ENCODE measurements around the gene HS6ST1.

HS6ST1 gene

DNA sequence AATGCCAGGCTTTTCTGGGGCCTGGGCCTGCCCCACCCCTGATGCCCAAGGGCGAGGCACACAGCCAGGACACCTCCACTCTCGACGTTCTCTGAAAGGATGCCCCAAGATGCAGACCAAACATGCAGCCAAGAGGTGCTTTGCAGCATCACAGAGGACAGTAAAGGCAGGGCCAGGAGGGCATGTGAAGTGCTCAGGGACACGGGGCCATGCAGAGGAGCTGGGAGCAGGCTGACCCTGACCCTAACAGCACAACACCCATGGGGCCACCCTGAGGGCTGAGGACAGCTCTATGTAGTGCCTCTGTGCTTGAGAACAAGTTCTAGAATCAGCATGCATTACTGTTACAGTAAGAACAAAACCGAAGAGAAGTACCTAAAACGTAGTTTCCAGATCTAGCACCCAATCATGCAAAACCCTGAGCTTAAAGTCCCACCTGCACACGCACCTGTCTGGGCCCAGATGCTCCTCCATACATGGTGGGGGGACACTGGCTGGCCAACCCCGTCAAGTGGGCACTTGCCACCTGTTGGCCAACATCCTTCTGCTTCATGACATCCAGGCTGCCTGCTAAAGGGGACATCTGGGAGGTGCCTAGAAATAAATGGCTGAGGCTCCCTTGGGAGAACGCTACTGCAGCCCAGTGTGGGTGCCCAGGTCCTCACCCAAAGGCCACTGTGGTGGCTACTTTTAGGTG, 15.4 kb downstream of the HS6ST1 start:
- Histone ChIP-seq H3K14ac (ENCODE audit: low read length in 2 of 2) (peak overlapping the region in 1 of 2 experiments; percentile 8), H3K27ac (ENCODE audit: low read length, poor library complexity, severe bottlenecking) (no peak overlapping the region), H3K36me3 (ENCODE audit: control insufficient read depth in 1 of 2, insufficient read depth in 2 of 2, low read depth in 1 of 2, low read length in 2 of 2) (peaks cover 0 to 20% of the 10 kb centered on the region in 2 experiments), H3K4ac (ENCODE audit: low read depth in 1 of 2, low read length in 2 of 2) (peak overlapping the region; percentile 42 to 52), H2AFZ (ENCODE audit: low read depth, low read length) (no peak overlapping the region), H3K4me2 (ENCODE audit: low read length, poor library complexity, severe bottlenecking) (no peak overlapping the region), H3K18ac (ENCODE audit: low read depth in 1 of 2, low read length in 2 of 2) (peak overlapping the region; percentile 63 to 87), H2BK120ac (ENCODE audit: low read depth, low read length) (no peak overlapping the region), H4K8ac (ENCODE audit: low read length) (peak overlapping the region; percentile 38), H2BK15ac (ENCODE audit: low read depth, poor library complexity, severe bottlenecking) (peak overlapping the region; percentile 17), H3K4me1 (ENCODE audit: control insufficient read depth, insufficient read depth, low read depth, low read length) (peaks cover 58% of the 10 kb centered on the region), H2BK12ac (ENCODE audit: low read length in 2 of 2) (peak overlapping the region; percentile 45 to 76), H3K9me3 (ENCODE audit: control insufficient read depth, low read length) (no peaks in the 10 kb centered on the region), H3K27me3 (ENCODE audit: control insufficient read depth in 1 of 2, insufficient read depth in 1 of 2, low read length in 2 of 2) (no peaks in the 10 kb centered on the region), H4K91ac (ENCODE audit: low read length) (peak overlapping the region; percentile 40), H3K9ac (ENCODE audit: low read length) (no peak overlapping the region), H2AK5ac (ENCODE audit: low read length, severe bottlenecking) (no peak overlapping the region), H3K79me1 (replicated peaks; ENCODE audit: low read length, poor library complexity, severe bottlenecking) (peaks cover 46% of the 10 kb centered on the region), H2BK5ac (ENCODE audit: low read depth, low read length, poor library complexity, severe bottlenecking) (no peak overlapping the region), H3K4me3 (ENCODE audit: insufficient read depth in 1 of 2, low read depth in 1 of 2, low read length in 2 of 2) (no peak overlapping the region), H3K23ac (ENCODE audit: low read length in 2 of 2) (peak overlapping the region in 1 of 2 experiments; percentile 2)
- no peak for DNase-seq
- 90% methylated on average over 9 of the region's 9 CpGs for WGBS

DNA sequence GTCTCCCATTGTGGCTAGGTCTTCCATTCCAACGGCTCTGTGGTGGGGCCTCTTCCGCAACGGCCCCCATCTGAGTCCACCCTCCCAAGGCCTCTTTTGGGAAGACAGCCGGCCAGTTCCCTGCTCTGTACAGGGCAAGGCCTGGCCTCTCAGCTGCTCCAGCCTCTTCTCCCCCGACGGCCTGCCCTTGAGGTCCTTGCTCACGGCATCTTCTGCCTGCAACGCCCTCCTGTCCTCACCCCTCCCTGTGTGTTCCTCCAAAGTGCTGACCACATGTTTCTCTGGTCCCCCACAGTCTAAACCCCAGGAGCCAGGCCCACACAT, 16.0 kb downstream of the HS6ST1 start:
- peak overlapping the region; percentile 83 for H4K91ac ChIP-seq (ENCODE audit: low read length)
- WGBS: 86% methylated on average over 8 of the region's 8 CpGs

DNA sequence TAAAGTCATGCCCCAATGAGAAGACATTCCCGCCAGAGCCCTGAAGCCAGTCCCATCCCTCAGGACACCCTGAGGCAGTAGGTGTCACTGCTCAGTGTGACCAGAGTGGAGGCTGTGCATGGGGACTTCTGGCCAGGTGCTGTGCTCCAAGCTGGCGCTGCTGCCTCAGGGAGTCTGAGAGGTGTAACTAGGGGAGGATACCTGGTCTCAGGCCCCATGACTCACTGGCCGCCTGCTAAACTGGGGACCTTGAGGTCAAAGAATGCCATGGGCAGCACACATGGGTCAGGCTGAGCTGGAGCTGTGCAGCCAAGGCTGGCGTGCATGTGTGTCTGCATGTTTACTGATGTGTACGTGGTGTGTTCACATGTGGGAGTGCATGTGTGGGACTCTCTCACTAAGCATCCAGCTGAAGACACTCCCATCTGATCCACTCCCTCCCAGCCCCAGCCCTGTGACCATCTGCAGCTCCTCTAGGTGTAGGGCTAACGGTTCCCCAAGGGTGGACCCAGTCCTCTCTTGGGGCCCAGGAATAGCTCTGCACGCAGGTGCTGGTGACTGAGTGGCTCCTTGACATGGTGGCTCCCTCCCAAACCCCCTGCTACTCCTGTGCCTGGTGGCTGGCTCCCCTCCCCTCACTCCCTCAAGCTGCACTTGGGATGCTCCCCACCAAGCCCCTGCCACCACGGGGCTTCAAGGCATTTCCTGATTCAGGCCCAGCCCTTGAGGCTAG, 16.5 kb downstream of the HS6ST1 start:
- peak overlapping the region; percentile 35 for H4K8ac ChIP-seq (ENCODE audit: low read length)
- H3K14ac ChIP-seq (ENCODE audit: low read length in 2 of 2): peak overlapping the region in 1 of 2 experiments; percentile 63
- peak overlapping the region; percentile 44 to 85 for H3K4ac ChIP-seq (ENCODE audit: low read depth in 1 of 2, low read length in 2 of 2)
- no peak overlapping the region for H2BK5ac ChIP-seq (ENCODE audit: low read depth, low read length, poor library complexity, severe bottlenecking)
- peak overlapping the region; percentile 16 for H3K9ac ChIP-seq (ENCODE audit: low read length)
- peak overlapping the region; percentile 17 for H2BK15ac ChIP-seq (ENCODE audit: low read depth, poor library complexity, severe bottlenecking)
- H3K9me3 ChIP-seq (ENCODE audit: control insufficient read depth, low read length): no peaks in the 10 kb centered on the region
- no peak for DNase-seq
- peak overlapping the region; percentile 87 to 91 for H3K18ac ChIP-seq (ENCODE audit: low read depth in 1 of 2, low read length in 2 of 2)
- H3K4me3 ChIP-seq (ENCODE audit: insufficient read depth in 1 of 2, low read depth in 1 of 2, low read length in 2 of 2): no peak overlapping the region
- H2BK12ac ChIP-seq (ENCODE audit: low read length in 2 of 2): peak overlapping the region; percentile 76 to 80
- WGBS: 90% methylated on average over 6 of the region's 8 CpGs
- no peak overlapping the region for H3K4me2 ChIP-seq (ENCODE audit: low read length, poor library complexity, severe bottlenecking)
- H4K91ac ChIP-seq (ENCODE audit: low read length): peak overlapping the region; percentile 84
- no peak overlapping the region for H2AFZ ChIP-seq (ENCODE audit: low read depth, low read length)
- no peak overlapping the region for H3K27ac ChIP-seq (ENCODE audit: low read length, poor library complexity, severe bottlenecking)
- peaks cover 56% of the 10 kb centered on the region for H3K4me1 ChIP-seq (ENCODE audit: control insufficient read depth, insufficient read depth, low read depth, low read length)
- peaks cover 0 to 15% of the 10 kb centered on the region in 2 experiments for H3K36me3 ChIP-seq (ENCODE audit: control insufficient read depth in 1 of 2, insufficient read depth in 2 of 2, low read depth in 1 of 2, low read length in 2 of 2)
- H2BK120ac ChIP-seq (ENCODE audit: low read depth, low read length): peak overlapping the region; percentile 2
- peak overlapping the region; percentile 23 for H2AK5ac ChIP-seq (ENCODE audit: low read length, severe bottlenecking)
- no peaks in the 10 kb centered on the region for H3K27me3 ChIP-seq (ENCODE audit: control insufficient read depth in 1 of 2, insufficient read depth in 1 of 2, low read length in 2 of 2)
- H3K23ac ChIP-seq (ENCODE audit: low read length in 2 of 2): peak overlapping the region in 1 of 2 experiments; percentile 1
- peaks cover 38% of the 10 kb centered on the region for H3K79me1 ChIP-seq (replicated peaks; ENCODE audit: low read length, poor library complexity, severe bottlenecking)

More for the DNA sequence above, 16.0 kb downstream of the HS6ST1 start:
- Histone ChIP-seq H3K14ac (ENCODE audit: low read length in 2 of 2) (peak overlapping the region in 1 of 2 experiments; percentile 23), H3K4me3 (ENCODE audit: insufficient read depth in 1 of 2, low read depth in 1 of 2, low read length in 2 of 2) (no peak overlapping the region), H3K4me1 (ENCODE audit: control insufficient read depth, insufficient read depth, low read depth, low read length) (peaks cover 58% of the 10 kb centered on the region), H3K27ac (ENCODE audit: low read length, poor library complexity, severe bottlenecking) (no peak overlapping the region), H3K4ac (ENCODE audit: low read depth in 1 of 2, low read length in 2 of 2) (peak overlapping the region; percentile 34 to 52), H3K27me3 (ENCODE audit: control insufficient read depth in 1 of 2, insufficient read depth in 1 of 2, low read length in 2 of 2) (no peaks in the 10 kb centered on the region), H4K8ac (ENCODE audit: low read length) (peak overlapping the region; percentile 38), H3K23ac (ENCODE audit: low read length in 2 of 2) (peak overlapping the region in 1 of 2 experiments; percentile 2), H3K9me3 (ENCODE audit: control insufficient read depth, low read length) (no peaks in the 10 kb centered on the region), H3K18ac (ENCODE audit: low read depth in 1 of 2, low read length in 2 of 2) (peak overlapping the region; percentile 63 to 87), H2BK12ac (ENCODE audit: low read length in 2 of 2) (peak overlapping the region; percentile 76 to 80), H3K79me1 (replicated peaks; ENCODE audit: low read length, poor library complexity, severe bottlenecking) (peaks cover 44% of the 10 kb centered on the region), H2BK15ac (ENCODE audit: low read depth, poor library complexity, severe bottlenecking) (peak overlapping the region; percentile 17), H3K4me2 (ENCODE audit: low read length, poor library complexity, severe bottlenecking) (no peak overlapping the region), H3K36me3 (ENCODE audit: control insufficient read depth in 1 of 2, insufficient read depth in 2 of 2, low read depth in 1 of 2, low read length in 2 of 2) (peaks cover 0 to 16% of the 10 kb centered on the region in 2 experiments), H2AFZ (ENCODE audit: low read depth, low read length) (no peak overlapping the region), H3K9ac (ENCODE audit: low read length) (no peak overlapping the region), H2AK5ac (ENCODE audit: low read length, severe bottlenecking) (no peak overlapping the region), H2BK120ac (ENCODE audit: low read depth, low read length) (peak overlapping the region; percentile 2), H2BK5ac (ENCODE audit: low read depth, low read length, poor library complexity, severe bottlenecking) (no peak overlapping the region)
- no peak for DNase-seq

DNA sequence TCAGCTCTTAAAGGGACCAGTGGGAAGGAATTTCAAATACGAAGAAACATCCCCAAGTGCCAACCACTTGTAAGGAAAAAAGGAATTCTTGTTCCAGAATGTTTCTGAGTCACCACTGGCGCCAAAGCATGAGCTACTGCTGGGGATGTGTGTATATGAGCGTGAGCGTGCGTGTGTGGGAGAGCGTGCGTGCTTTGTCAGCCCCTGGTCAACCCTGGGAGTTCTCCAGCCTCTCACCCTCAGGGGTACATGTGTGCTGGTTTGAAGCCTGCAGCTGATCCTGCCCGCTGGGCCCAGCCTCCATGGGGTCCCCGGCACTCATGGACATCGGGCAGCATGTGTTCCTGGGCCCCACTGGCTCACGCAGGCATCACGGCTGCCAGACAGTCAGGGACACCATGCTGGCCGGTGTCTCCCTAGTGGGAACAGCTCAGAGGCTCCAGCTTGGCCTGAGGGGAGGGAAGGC, 17.1 kb downstream of the HS6ST1 start:
- peak overlapping the region; percentile 76 for H2BK15ac ChIP-seq (ENCODE audit: low read depth, poor library complexity, severe bottlenecking)
- peak overlapping the region; percentile 43 to 88 for H2BK12ac ChIP-seq (ENCODE audit: low read length in 2 of 2)
- H3K36me3 ChIP-seq (ENCODE audit: control insufficient read depth in 1 of 2, insufficient read depth in 2 of 2, low read depth in 1 of 2, low read length in 2 of 2): peaks cover 0 to 12% of the 10 kb centered on the region in 2 experiments
- no peak overlapping the region for H2BK5ac ChIP-seq (ENCODE audit: low read depth, low read length, poor library complexity, severe bottlenecking)
- 48% methylated on average over 12 of the region's 13 CpGs for WGBS
- peak overlapping the region; percentile 24 to 85 for H3K4ac ChIP-seq (ENCODE audit: low read depth in 1 of 2, low read length in 2 of 2)
- peak overlapping the region; percentile 87 to 91 for H3K18ac ChIP-seq (ENCODE audit: low read depth in 1 of 2, low read length in 2 of 2)
- peaks cover 50% of the 10 kb centered on the region for H3K4me1 ChIP-seq (ENCODE audit: control insufficient read depth, insufficient read depth, low read depth, low read length)
- no peak overlapping the region for H3K23ac ChIP-seq (ENCODE audit: low read length in 2 of 2)
- H3K4me3 ChIP-seq (ENCODE audit: insufficient read depth in 1 of 2, low read depth in 1 of 2, low read length in 2 of 2): no peak overlapping the region
- H4K91ac ChIP-seq (ENCODE audit: low read length): peak overlapping the region; percentile 84
- DNase-seq: peak; percentile 99
- peak overlapping the region; percentile 23 for H2AK5ac ChIP-seq (ENCODE audit: low read length, severe bottlenecking)
- H3K14ac ChIP-seq (ENCODE audit: low read length in 2 of 2): peak overlapping the region in 1 of 2 experiments; percentile 88
- peak overlapping the region; percentile 35 for H4K8ac ChIP-seq (ENCODE audit: low read length)
- H3K9ac ChIP-seq (ENCODE audit: low read length): peak overlapping the region; percentile 38
- no peaks in the 10 kb centered on the region for H3K27me3 ChIP-seq (ENCODE audit: control insufficient read depth in 1 of 2, insufficient read depth in 1 of 2, low read length in 2 of 2)
- H3K79me1 ChIP-seq (replicated peaks; ENCODE audit: low read length, poor library complexity, severe bottlenecking): peaks cover 34% of the 10 kb centered on the region
- H3K9me3 ChIP-seq (ENCODE audit: control insufficient read depth, low read length): no peaks in the 10 kb centered on the region
- H3K27ac ChIP-seq (ENCODE audit: low read length, poor library complexity, severe bottlenecking): peak overlapping the region; percentile 22
- peak overlapping the region; percentile 45 for H2BK120ac ChIP-seq (ENCODE audit: low read depth, low read length)
- no peak overlapping the region for H3K4me2 ChIP-seq (ENCODE audit: low read length, poor library complexity, severe bottlenecking)
- no peak overlapping the region for H2AFZ ChIP-seq (ENCODE audit: low read depth, low read length)
